Fibroblast of skin of scalp (primary cell): ENCODE data around the gene TJP2.
A peak's percentile ranks its signal among the peaks of the same experiment; 100 is the strongest.

Source experiments
- DNase-seq: peaks from one replicate; pipeline ENCODE4 v3.0.0-alpha.2; 2013

Gene TJP2

GRCh38 chr9:69191231-69191630 lies 17.2 kb downstream of the TJP2 start:
- DNase-seq = no peak

- DNase-seq = no peak
Measured at GRCh38 chr9:69192214-69192613, 18.1 kb downstream of the TJP2 start.

GRCh38 chr9:69193685-69194032 lies 19.6 kb downstream of the TJP2 start:
- DNase-seq = no peak

GRCh38 chr9:69194702-69195418 lies 20.8 kb downstream of the TJP2 start:
- no peak for DNase-seq

GRCh38 chr9:69195668-69196067 lies 21.6 kb downstream of the TJP2 start:
- no peak for DNase-seq

GRCh38 chr9:69197687-69198086 lies 23.6 kb downstream of the TJP2 start:
- DNase-seq = no peak

- DNase-seq = no peak
Measured at GRCh38 chr9:69198521-69199220, 24.6 kb downstream of the TJP2 start.

GRCh38 chr9:69199769-69200470 lies 25.8 kb downstream of the TJP2 start:
- no peak for DNase-seq

- no peak for DNase-seq
Measured at GRCh38 chr9:69202556-69202955, 28.5 kb downstream of the TJP2 start.

- no peak for DNase-seq
Measured at GRCh38 chr9:69204326-69204725, 30.2 kb downstream of the TJP2 start.

GRCh38 chr9:69204849-69205248 lies 30.8 kb downstream of the TJP2 start:
- DNase-seq = peak; percentile 60

- no peak for DNase-seq
Measured at GRCh38 chr9:69206047-69206446, 32.0 kb downstream of the TJP2 start.

GRCh38 chr9:69207503-69207902 lies 33.4 kb downstream of the TJP2 start:
- no peak for DNase-seq

GRCh38 chr9:69211424-69212036 lies 37.5 kb downstream of the TJP2 start:
- no peak for DNase-seq

GRCh38 chr9:69213647-69214046 lies 39.6 kb downstream of the TJP2 start:
- DNase-seq = no peak

GRCh38 chr9:69214939-69215338 lies 40.9 kb downstream of the TJP2 start:
- no peak for DNase-seq

GRCh38 chr9:69215774-69216485 lies 41.9 kb downstream of the TJP2 start:
- DNase-seq = no peak

GRCh38 chr9:69218166-69218565 lies 44.1 kb downstream of the TJP2 start:
- DNase-seq = no peak

- no peak for DNase-seq
Measured at GRCh38 chr9:69221036-69221435, 47.0 kb downstream of the TJP2 start.

- no peak for DNase-seq
Measured at GRCh38 chr9:69222970-69223369, 48.9 kb downstream of the TJP2 start.

GRCh38 chr9:69223605-69224004 lies 49.5 kb downstream of the TJP2 start:
- DNase-seq = peak; percentile 77

GRCh38 chr9:69229367-69229766 lies 55.3 kb downstream of the TJP2 start:
- DNase-seq = no peak

- no peak for DNase-seq
Measured at GRCh38 chr9:69232135-69232534, 58.1 kb downstream of the TJP2 start.
